GM12878 (cell line): ENCODE measurements around the gene SERPINB8.

Experiments
- BRCA1 ChIP-seq: IDR thresholded peaks from 2 replicates; pipeline ENCODE4 v1.6.1; 2011; ENCODE audit warnings: low read depth, low read length, improper control_type of control experiment
- EP300 ChIP-seq, 2 experiments: fragments of 150-350 bp in 1 of 2; IDR thresholded peaks; 2 replicates each; pipeline ENCODE4 v1.6.1; 2011 to 2012; ENCODE audit warnings: low read depth in 2 of 2, low read length in 2 of 2, borderline replicate concordance in 1 of 2, improper control_type of control experiment in 1 of 2, inconsistent platforms in 1 of 2; ENCODE audit not compliant: control insufficient read depth in 1 of 2
- GATAD2B ChIP-seq: fragments of 450-650 bp; conservative IDR thresholded peaks from 2 replicates; pipeline ENCODE4 v1.6.1; 2017; ENCODE audit warnings: low read depth, mild to moderate bottlenecking, moderate library complexity
- KDM1A ChIP-seq: fragments of 200-600 bp; sonication (generic); IDR thresholded peaks from 2 replicates; pipeline ENCODE4 v1.6.1; 2016; ENCODE audit warnings: borderline replicate concordance
- PAX8 ChIP-seq: fragments of 450-650 bp; IDR thresholded peaks from 2 replicates; pipeline ENCODE4 v1.6.1; 2017; ENCODE audit warnings: mild to moderate bottlenecking, moderate library complexity
- PML ChIP-seq: IDR thresholded peaks from 2 replicates; pipeline ENCODE4 v1.6.1; 2012; ENCODE audit warnings: low read length, inconsistent platforms
- POLR2A ChIP-seq: IDR thresholded peaks from 2 replicates; pipeline ENCODE4 v1.6.1; 2011; ENCODE audit warnings: low read depth, mild to moderate bottlenecking, low read length
- POLR2AphosphoS5 ChIP-seq: IDR thresholded peaks from 2 replicates; pipeline ENCODE4 v1.6.1; 2011; ENCODE audit warnings: mild to moderate bottlenecking, low read length, inconsistent platforms
- RAD21 ChIP-seq: IDR thresholded peaks from 2 replicates; pipeline ENCODE4 v1.6.1; 2011; ENCODE audit warnings: mild to moderate bottlenecking, low read depth, low read length, moderate library complexity; ENCODE audit not compliant: insufficient read depth
- TBL1XR1 ChIP-seq: IDR thresholded peaks from 2 replicates; pipeline ENCODE4 v1.6.1; 2012; ENCODE audit warnings: low read depth, low read length, improper control_type of control experiment
- TCF7 ChIP-seq: IDR thresholded peaks from 2 replicates; pipeline ENCODE4 v1.6.1; 2014; ENCODE audit warnings: antibody characterized with exemption, borderline replicate concordance
- TF ChIP-seq, protein P1 (sequence below), 3 experiments: IDR thresholded peaks in 2 of 3; conservative IDR thresholded peaks in 1 of 3; 2 replicates each; pipeline ENCODE4 v1.5.1; 2011; ENCODE audit warnings: low read depth in 3 of 3, low read length in 3 of 3, mild to moderate bottlenecking in 3 of 3, control low read depth in 2 of 3, moderate library complexity in 2 of 3, inconsistent platforms in 1 of 3, mixed read lengths in 1 of 3; ENCODE audit not compliant: control insufficient read depth in 2 of 3, insufficient read depth in 1 of 3; ENCODE audit errors: extremely low read depth in 1 of 3
- TF ChIP-seq, protein P2 (sequence below): IDR thresholded peaks from 2 replicates; pipeline ENCODE4 v1.6.1; 2012; ENCODE audit warnings: low read depth, low read length, improper control_type of control experiment
- TF ChIP-seq, protein P3 (sequence below): IDR thresholded peaks from 2 replicates; pipeline ENCODE4 v1.6.1; 2012; ENCODE audit warnings: mild to moderate bottlenecking, low read depth, low read length

DNA sequence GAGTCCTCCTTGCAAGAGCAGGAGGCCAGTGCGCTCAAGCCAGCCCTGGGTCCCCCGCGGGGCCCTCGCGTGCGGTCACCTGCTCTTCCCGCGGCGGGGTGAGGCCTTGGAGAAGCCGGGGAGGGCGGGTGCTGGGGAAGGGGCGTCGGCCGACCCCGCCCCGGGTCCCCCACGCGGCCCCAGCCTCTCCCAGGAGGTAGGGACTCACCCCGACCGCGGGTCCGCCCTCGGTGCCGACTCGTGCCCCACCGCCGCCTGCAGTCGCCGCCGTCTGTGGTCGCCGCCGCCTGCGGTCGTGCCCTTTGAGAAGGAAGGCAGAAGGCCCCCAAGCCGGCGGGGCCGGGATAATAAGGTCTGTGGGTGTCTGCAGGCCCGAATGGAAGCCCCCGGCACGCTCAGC is 32.7 kb downstream of the SERPINB8 start:
- TF ChIP-seq, protein P1, sequence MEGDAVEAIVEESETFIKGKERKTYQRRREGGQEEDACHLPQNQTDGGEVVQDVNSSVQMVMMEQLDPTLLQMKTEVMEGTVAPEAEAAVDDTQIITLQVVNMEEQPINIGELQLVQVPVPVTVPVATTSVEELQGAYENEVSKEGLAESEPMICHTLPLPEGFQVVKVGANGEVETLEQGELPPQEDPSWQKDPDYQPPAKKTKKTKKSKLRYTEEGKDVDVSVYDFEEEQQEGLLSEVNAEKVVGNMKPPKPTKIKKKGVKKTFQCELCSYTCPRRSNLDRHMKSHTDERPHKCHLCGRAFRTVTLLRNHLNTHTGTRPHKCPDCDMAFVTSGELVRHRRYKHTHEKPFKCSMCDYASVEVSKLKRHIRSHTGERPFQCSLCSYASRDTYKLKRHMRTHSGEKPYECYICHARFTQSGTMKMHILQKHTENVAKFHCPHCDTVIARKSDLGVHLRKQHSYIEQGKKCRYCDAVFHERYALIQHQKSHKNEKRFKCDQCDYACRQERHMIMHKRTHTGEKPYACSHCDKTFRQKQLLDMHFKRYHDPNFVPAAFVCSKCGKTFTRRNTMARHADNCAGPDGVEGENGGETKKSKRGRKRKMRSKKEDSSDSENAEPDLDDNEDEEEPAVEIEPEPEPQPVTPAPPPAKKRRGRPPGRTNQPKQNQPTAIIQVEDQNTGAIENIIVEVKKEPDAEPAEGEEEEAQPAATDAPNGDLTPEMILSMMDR (IDR thresholded peaks at IDR 0.05 in 2 of 3, conservative IDR thresholded peaks at IDR 0.05 in 1 of 3; ENCODE audit: control insufficient read depth in 2 of 3, extremely low read depth in 1 of 3, insufficient read depth in 1 of 3, low read depth in 3 of 3, low read length in 3 of 3): no peak
- TF ChIP-seq KDM1A (no peak), PML (no peak), POLR2A (no peak), TCF7 (no peak), POLR2AphosphoS5 (no peak), TBL1XR1 (no peak), PAX8 (no peak), RAD21 (no peak), GATAD2B (no peak), EP300 (IDR thresholded peaks at IDR 0.05; ENCODE audit: borderline replicate concordance in 1 of 2, control insufficient read depth in 1 of 2, low read depth in 2 of 2, low read length in 2 of 2) (no peak), BRCA1 (no peak)
- TF ChIP-seq, protein P2, sequence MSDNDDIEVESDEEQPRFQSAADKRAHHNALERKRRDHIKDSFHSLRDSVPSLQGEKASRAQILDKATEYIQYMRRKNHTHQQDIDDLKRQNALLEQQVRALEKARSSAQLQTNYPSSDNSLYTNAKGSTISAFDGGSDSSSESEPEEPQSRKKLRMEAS: no peak
- TF ChIP-seq, protein P3, sequence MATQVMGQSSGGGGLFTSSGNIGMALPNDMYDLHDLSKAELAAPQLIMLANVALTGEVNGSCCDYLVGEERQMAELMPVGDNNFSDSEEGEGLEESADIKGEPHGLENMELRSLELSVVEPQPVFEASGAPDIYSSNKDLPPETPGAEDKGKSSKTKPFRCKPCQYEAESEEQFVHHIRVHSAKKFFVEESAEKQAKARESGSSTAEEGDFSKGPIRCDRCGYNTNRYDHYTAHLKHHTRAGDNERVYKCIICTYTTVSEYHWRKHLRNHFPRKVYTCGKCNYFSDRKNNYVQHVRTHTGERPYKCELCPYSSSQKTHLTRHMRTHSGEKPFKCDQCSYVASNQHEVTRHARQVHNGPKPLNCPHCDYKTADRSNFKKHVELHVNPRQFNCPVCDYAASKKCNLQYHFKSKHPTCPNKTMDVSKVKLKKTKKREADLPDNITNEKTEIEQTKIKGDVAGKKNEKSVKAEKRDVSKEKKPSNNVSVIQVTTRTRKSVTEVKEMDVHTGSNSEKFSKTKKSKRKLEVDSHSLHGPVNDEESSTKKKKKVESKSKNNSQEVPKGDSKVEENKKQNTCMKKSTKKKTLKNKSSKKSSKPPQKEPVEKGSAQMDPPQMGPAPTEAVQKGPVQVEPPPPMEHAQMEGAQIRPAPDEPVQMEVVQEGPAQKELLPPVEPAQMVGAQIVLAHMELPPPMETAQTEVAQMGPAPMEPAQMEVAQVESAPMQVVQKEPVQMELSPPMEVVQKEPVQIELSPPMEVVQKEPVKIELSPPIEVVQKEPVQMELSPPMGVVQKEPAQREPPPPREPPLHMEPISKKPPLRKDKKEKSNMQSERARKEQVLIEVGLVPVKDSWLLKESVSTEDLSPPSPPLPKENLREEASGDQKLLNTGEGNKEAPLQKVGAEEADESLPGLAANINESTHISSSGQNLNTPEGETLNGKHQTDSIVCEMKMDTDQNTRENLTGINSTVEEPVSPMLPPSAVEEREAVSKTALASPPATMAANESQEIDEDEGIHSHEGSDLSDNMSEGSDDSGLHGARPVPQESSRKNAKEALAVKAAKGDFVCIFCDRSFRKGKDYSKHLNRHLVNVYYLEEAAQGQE: no peak
